GM12878 (cell line): Measurements from ENCODE around the gene RETREG3. TPM values are rescaled to one million over a fixed set of nuclear protein-coding genes. Genes with fewer than 3 reads are reported as not detected.

Source experiments
- ATAC-seq: fragments of 200-7000 bp; cut with Tn5 transposase; 3 replicates; pipeline ENCODE4 v1.9.1; 2020; ENCODE audit warnings: mild to moderate bottlenecking, moderate library complexity
- BruUV-seq: library from RNA; stranded (reverse); fragments of 400-500 nt; replicated peaks from 2 replicates; lab custom pipeline; 2021; lab: Mats Ljungman, UMichigan
- CTCF ChIA-PET: fragments of 300-600 bp; sonication (Branson Sonifier 250); formaldehyde crosslinking; extraction: SDS; loops from one replicate; lab custom pipeline; 2021; ENCODE audit warnings: inconsistent platforms; lab: Yijun Ruan, JAX
- POLR2A ChIA-PET: fragments of 350-600 bp; formaldehyde crosslinking; extraction: SDS; loops from one replicate; lab custom pipeline; 2021; ENCODE audit warnings: inconsistent platforms; lab: Charles Lee
- RAD21 ChIA-PET: fragments of 300-600 bp; sonication (Branson Sonifier 250); formaldehyde crosslinking; loops from one replicate; lab custom pipeline; 2023; ENCODE audit warnings: antibody characterized with exemption; ENCODE audit not compliant: unreplicated experiment; lab: Charles Lee
- SMC1A ChIA-PET: fragments of 300-600 bp; sonication (Branson Sonifier 250); formaldehyde crosslinking; loops from one replicate; lab custom pipeline; 2023; ENCODE audit not compliant: unreplicated experiment, uncharacterized antibody; lab: Charles Lee
- DNase-seq: peaks from one replicate; pipeline ENCODE4 v3.0.0-alpha.2; 2011; ENCODE audit warnings: low read depth, low spot score
- FAIRE-seq: peaks from 3 replicates; lab custom pipeline; 2011; peaks lifted over from hg19 to GRCh38; lab: Jason Lieb, UNC
- H2AFZ ChIP-seq: 2 replicates; pipeline ENCODE4 v1.6.0; 2011; ENCODE audit warnings: low read depth, low read length, control low read depth; ENCODE audit not compliant: control insufficient read depth
- H3K27ac ChIP-seq: 2 replicates; pipeline ENCODE4 v1.5.1; 2011; ENCODE audit warnings: control low read depth; ENCODE audit not compliant: control insufficient read depth, insufficient read depth
- H3K27me3 ChIP-seq, 2 experiments: replicated peaks in 1 of 2; 2 replicates each; pipeline versions ENCODE4 v1.6.0 to v1.6.1; 2011; ENCODE audit warnings: low read length in 1 of 2; ENCODE audit not compliant: control insufficient read depth in 2 of 2, insufficient read depth in 2 of 2
- H3K36me3 ChIP-seq, 2 experiments: 2 replicates each; pipeline ENCODE4 v1.5.1; 2011; ENCODE audit warnings: low read length in 1 of 2; ENCODE audit not compliant: control insufficient read depth in 2 of 2, insufficient read depth in 2 of 2
- H3K4me1 ChIP-seq: 2 replicates; pipeline ENCODE4 v1.6.1; 2011; ENCODE audit warnings: mild to moderate bottlenecking, low read length, moderate library complexity, mixed read lengths; ENCODE audit not compliant: control insufficient read depth, insufficient read depth
- H3K4me2 ChIP-seq: 2 replicates; pipeline ENCODE4 v1.6.0; 2011; ENCODE audit warnings: control low read depth; ENCODE audit not compliant: control insufficient read depth, insufficient read depth
- H3K4me3 ChIP-seq: fragments of 200-600 bp; sonication (generic); 2 replicates; pipeline ENCODE4 v1.5.1; 2016
- H3K79me2 ChIP-seq: 2 replicates; pipeline ENCODE4 v1.6.0; 2011; ENCODE audit warnings: low read length; ENCODE audit not compliant: control insufficient read depth, insufficient read depth
- H3K9ac ChIP-seq: 2 replicates; pipeline ENCODE4 v1.8.0; 2011; ENCODE audit warnings: low read length, control low read depth, mixed read lengths; ENCODE audit not compliant: control insufficient read depth, insufficient read depth
- H3K9me3 ChIP-seq: replicated peaks from 3 replicates; pipeline ENCODE4 v1.5.1; 2011; ENCODE audit warnings: mild to moderate bottlenecking, low read length; ENCODE audit not compliant: control insufficient read depth, insufficient read depth
- H4K20me1 ChIP-seq: 2 replicates; pipeline ENCODE4 v1.6.0; 2011; ENCODE audit not compliant: control insufficient read depth, insufficient read depth
- CBX5 ChIP-seq: sonication (generic); IDR thresholded peaks from 2 replicates; pipeline ENCODE4 v1.6.1; 2016; ENCODE audit warnings: low read depth, moderate library complexity, mild to moderate bottlenecking, inconsistent platforms
- EGR1 ChIP-seq, 2 experiments: IDR thresholded peaks; 1 replicate in 1 of 2; 2 replicates in 1 of 2; pipeline ENCODE4 v1.6.1; 2011 to 2012; ENCODE audit warnings: low read depth in 2 of 2, low read length in 2 of 2, borderline replicate concordance in 1 of 2, mild to moderate bottlenecking in 1 of 2, moderate library complexity in 1 of 2
- FOS ChIP-seq: IDR thresholded peaks from 3 replicates; pipeline ENCODE4 v1.6.1; 2011; ENCODE audit warnings: borderline replicate concordance; ENCODE audit not compliant: insufficient read length; ENCODE audit errors: extremely low read depth
- MTA2 ChIP-seq: fragments of 450-650 bp; IDR thresholded peaks from 2 replicates; pipeline ENCODE4 v1.6.1; 2016; ENCODE audit warnings: low read depth, mild to moderate bottlenecking, moderate library complexity
- NR2C1 ChIP-seq: fragments of 450-650 bp; IDR thresholded peaks from 2 replicates; pipeline ENCODE4 v1.6.1; 2017; ENCODE audit warnings: antibody characterized with exemption, mild to moderate bottlenecking, moderate library complexity
- RUNX3 ChIP-seq: IDR thresholded peaks from 2 replicates; pipeline ENCODE4 v1.6.1; 2012; ENCODE audit warnings: low read length, inconsistent platforms
- USF2 ChIP-seq: IDR thresholded peaks from 2 replicates; pipeline ENCODE4 v1.6.1; 2011; ENCODE audit warnings: low read depth, low read length, improper control_type of control experiment, borderline replicate concordance
- YY1 ChIP-seq: IDR thresholded peaks from 2 replicates; pipeline ENCODE4 v1.6.1; 2011; ENCODE audit warnings: low read depth, mild to moderate bottlenecking, low read length
- WGBS: methylation state at CpG from one replicate; pipeline ENCODE4 v1.1.6; 2016; ENCODE audit warnings: low lambda C conversion rate; ENCODE audit not compliant: insufficient replicate concordance, insufficient coverage; ENCODE audit errors: missing lambda C conversion rate; 5-methylcytosine and 5-hydroxymethylcytosine counted together
- in situ Hi-C: fragments of 300-500 bp; cut with MboI; formaldehyde crosslinking; loops from 9 replicates; pipeline ENCODE4 v1.14.3; 2018; ENCODE audit warnings: mixed read lengths
- intact Hi-C: fragments of 100-400 bp; cut with micrococcal nuclease; formaldehyde crosslinking; loops from one replicate; pipeline ENCODE4 v1.14.2; 2022; ENCODE audit not compliant: unreplicated experiment
- polyA plus RNA-seq, 11 experiments: library from polyadenylated mRNA; depleted of rRNA in 4 of 11; unstranded in 6 of 11; stranded (reverse) in 5 of 11; fragments of >200 nt; fragmentation: Nextera tagmentation in 4 of 11; fragmentation: Illumina TruSeq in 1 of 11; extraction: Ambion mirVana in 4 of 11; extraction: Trizol in 1 of 11; gene quantifications; 1 replicate in 1 of 11; 2 replicates in 10 of 11; pipeline versions ENCODE4 v1.2.1 to v1.2.3, GENCODE V29; 2011 to 2016; ENCODE audit warnings: inconsistent platforms in 2 of 11, missing spikeins in 2 of 11, low read depth in 1 of 11
- total RNA-seq, 4 experiments: library from RNA; depleted of rRNA in 3 of 4; stranded (reverse); fragments of >200 nt in 3 of 4; fragmentation: Illumina TruSeq in 1 of 4; extraction: Trizol in 1 of 4; gene quantifications; 2 replicates each; pipeline versions ENCODE4 v1.2.1 to v1.2.3, GENCODE V29; 2013 to 2021
- TF ChIP-seq, protein P1 (sequence below): fragments of 450-650 bp; IDR thresholded peaks from 2 replicates; pipeline ENCODE4 v1.6.1; 2017; ENCODE audit warnings: low read depth, mild to moderate bottlenecking, moderate library complexity
- TF ChIP-seq, protein P2 (sequence below), 3 experiments: IDR thresholded peaks in 2 of 3; conservative IDR thresholded peaks in 1 of 3; 2 replicates each; pipeline ENCODE4 v1.5.1; 2011; ENCODE audit warnings: low read depth in 3 of 3, low read length in 3 of 3, mild to moderate bottlenecking in 3 of 3, control low read depth in 2 of 3, moderate library complexity in 2 of 3, inconsistent platforms in 1 of 3, mixed read lengths in 1 of 3; ENCODE audit not compliant: control insufficient read depth in 2 of 3, insufficient read depth in 1 of 3; ENCODE audit errors: extremely low read depth in 1 of 3
- TF ChIP-seq, protein P3 (sequence below): IDR thresholded peaks from 2 replicates; pipeline ENCODE4 v1.6.1; 2012; ENCODE audit warnings: mild to moderate bottlenecking, low read depth, low read length
- TF ChIP-seq, protein P4 (sequence below): IDR thresholded peaks from 2 replicates; pipeline ENCODE4 v1.6.1; 2012; ENCODE audit warnings: low read depth, low read length, improper control_type of control experiment

RETREG3 gene
- total and polyA plus RNA-seq, 10 of the 15 experiments (the other 5 are each of a cell fraction or from before 2014, with no cell fraction given), result 7.0 to 50.6 (median 27.3) TPM

DNA sequence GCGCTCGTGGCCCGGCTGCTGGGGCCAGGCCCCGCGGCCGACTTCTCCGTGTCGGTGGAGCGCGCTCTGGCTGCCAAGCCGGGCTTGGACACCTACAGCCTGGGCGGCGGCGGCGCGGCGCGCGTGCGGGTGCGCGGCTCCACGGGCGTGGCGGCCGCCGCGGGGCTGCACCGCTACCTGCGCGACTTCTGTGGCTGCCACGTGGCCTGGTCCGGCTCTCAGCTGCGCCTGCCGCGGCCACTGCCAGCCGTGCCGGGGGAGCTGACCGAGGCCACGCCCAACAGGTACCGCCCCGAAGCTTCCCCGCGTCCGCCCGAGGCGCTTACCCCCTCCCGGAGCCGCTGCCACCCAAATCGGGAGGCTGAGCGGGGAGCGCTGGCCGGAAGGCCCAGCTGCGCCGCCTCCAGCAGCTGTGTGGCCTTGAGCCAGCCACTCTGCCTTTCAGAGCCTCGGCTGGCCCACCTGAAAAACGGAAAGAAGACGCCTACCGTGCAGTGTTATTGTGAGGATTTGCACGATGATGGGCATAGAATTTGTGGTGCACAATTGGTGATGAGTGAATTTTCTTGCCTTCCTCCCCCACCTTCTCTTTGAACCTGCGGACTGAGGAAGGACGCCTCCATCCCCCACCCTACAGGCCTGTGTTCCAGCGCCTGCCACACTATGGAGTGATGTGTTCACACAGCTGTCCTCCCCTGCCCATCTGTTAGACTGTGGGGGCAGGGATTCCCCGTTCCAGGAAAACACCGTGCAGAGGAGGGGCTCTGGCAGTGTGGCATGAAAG is 72.6 kb downstream of the RETREG3 start:
- RAD21 ChIA-PET, result interaction anchor here (0.9 to 3.4 kb wide), 7 partner anchors 9 to 227 kb away, joined by 3 to 17 read pairs (median 6); partner anchors contain the start of genes PLEKHH3 and PSMC3IP
- peak overlapping the region; percentile 98 for H3K4me2 ChIP-seq
- H3K9ac ChIP-seq, result peak overlapping the region; percentile 81
- intact Hi-C loops (loop anchor here (1.0 kb wide), 1 partner anchor 41 kb away; the partner anchor contains the start of gene PSMC3IP), in situ Hi-C loops (no loop called here)
- peaks cover 0 to 5% of the 10 kb centered on the region in 2 experiments; a peak in 2 of 4 replicates for H3K36me3 ChIP-seq
- no peaks in the 10 kb centered on the region for H3K27me3 ChIP-seq
- under 1% methylated on average over 37 of the region's 65 CpGs for WGBS
- peak; percentile 85 for ATAC-seq
- FAIRE-seq, result no peak
- CTCF ChIA-PET, result interaction anchor here (0.5 to 3.1 kb wide), 18 partner anchors 9 to 401 kb away, joined by 3 to 21 read pairs (median 4); partner anchors contain the start of genes HSD17B1 and STAT3
- no peaks in the 10 kb centered on the region for H4K20me1 ChIP-seq
- H3K27ac ChIP-seq, result peak overlapping the region; percentile 75
- no peaks in the 10 kb centered on the region for H3K9me3 ChIP-seq
- peak overlapping the region; percentile 34 for H2AFZ ChIP-seq
- H3K4me1 ChIP-seq, result peaks cover 19% of the 10 kb centered on the region
- POLR2A ChIA-PET, result interaction anchor here (0.5 to 2.1 kb wide), 12 partner anchors 12 to 343 kb away, joined by 3 to 13 read pairs (median 3); partner anchors contain the start of genes GHDC and PLEKHH3
- H3K4me3 ChIP-seq, result peak overlapping the region; percentile 77
- DNase-seq, result no peak
- BruUV-seq, result no TSS peak
- H3K79me2 ChIP-seq, result peaks cover 13% of the 10 kb centered on the region
- SMC1A ChIA-PET, result interaction anchor here (0.8 to 2.0 kb wide), 8 partner anchors 9 to 237 kb away, joined by 3 to 11 read pairs (median 4); partner anchors contain the start of genes MLX and VPS25
- TF ChIP-seq, protein P1, sequence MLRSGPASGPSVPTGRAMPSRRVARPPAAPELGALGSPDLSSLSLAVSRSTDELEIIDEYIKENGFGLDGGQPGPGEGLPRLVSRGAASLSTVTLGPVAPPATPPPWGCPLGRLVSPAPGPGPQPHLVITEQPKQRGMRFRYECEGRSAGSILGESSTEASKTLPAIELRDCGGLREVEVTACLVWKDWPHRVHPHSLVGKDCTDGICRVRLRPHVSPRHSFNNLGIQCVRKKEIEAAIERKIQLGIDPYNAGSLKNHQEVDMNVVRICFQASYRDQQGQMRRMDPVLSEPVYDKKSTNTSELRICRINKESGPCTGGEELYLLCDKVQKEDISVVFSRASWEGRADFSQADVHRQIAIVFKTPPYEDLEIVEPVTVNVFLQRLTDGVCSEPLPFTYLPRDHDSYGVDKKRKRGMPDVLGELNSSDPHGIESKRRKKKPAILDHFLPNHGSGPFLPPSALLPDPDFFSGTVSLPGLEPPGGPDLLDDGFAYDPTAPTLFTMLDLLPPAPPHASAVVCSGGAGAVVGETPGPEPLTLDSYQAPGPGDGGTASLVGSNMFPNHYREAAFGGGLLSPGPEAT, result peak; percentile 54; the same call in 1 of the 2 replicates
- no peak for TF ChIP-seq USF2
- no peak for TF ChIP-seq CBX5
- TF ChIP-seq YY1, result no peak
- TF ChIP-seq MTA2, result no peak
- peak; percentile 30; the same call in 1 of the 2 replicates for TF ChIP-seq RUNX3
- TF ChIP-seq, protein P2, sequence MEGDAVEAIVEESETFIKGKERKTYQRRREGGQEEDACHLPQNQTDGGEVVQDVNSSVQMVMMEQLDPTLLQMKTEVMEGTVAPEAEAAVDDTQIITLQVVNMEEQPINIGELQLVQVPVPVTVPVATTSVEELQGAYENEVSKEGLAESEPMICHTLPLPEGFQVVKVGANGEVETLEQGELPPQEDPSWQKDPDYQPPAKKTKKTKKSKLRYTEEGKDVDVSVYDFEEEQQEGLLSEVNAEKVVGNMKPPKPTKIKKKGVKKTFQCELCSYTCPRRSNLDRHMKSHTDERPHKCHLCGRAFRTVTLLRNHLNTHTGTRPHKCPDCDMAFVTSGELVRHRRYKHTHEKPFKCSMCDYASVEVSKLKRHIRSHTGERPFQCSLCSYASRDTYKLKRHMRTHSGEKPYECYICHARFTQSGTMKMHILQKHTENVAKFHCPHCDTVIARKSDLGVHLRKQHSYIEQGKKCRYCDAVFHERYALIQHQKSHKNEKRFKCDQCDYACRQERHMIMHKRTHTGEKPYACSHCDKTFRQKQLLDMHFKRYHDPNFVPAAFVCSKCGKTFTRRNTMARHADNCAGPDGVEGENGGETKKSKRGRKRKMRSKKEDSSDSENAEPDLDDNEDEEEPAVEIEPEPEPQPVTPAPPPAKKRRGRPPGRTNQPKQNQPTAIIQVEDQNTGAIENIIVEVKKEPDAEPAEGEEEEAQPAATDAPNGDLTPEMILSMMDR (IDR thresholded peaks at IDR 0.05 in 2 of 3, conservative IDR thresholded peaks at IDR 0.05 in 1 of 3; ENCODE audit: control insufficient read depth in 2 of 3, extremely low read depth in 1 of 3, insufficient read depth in 1 of 3, low read depth in 3 of 3, low read length in 3 of 3), result no peak
- TF ChIP-seq EGR1 (IDR thresholded peaks at IDR 0.05; ENCODE audit: borderline replicate concordance in 1 of 2, low read depth in 2 of 2, low read length in 2 of 2), result no peak
- TF ChIP-seq NR2C1, result no peak
- TF ChIP-seq, protein P3, sequence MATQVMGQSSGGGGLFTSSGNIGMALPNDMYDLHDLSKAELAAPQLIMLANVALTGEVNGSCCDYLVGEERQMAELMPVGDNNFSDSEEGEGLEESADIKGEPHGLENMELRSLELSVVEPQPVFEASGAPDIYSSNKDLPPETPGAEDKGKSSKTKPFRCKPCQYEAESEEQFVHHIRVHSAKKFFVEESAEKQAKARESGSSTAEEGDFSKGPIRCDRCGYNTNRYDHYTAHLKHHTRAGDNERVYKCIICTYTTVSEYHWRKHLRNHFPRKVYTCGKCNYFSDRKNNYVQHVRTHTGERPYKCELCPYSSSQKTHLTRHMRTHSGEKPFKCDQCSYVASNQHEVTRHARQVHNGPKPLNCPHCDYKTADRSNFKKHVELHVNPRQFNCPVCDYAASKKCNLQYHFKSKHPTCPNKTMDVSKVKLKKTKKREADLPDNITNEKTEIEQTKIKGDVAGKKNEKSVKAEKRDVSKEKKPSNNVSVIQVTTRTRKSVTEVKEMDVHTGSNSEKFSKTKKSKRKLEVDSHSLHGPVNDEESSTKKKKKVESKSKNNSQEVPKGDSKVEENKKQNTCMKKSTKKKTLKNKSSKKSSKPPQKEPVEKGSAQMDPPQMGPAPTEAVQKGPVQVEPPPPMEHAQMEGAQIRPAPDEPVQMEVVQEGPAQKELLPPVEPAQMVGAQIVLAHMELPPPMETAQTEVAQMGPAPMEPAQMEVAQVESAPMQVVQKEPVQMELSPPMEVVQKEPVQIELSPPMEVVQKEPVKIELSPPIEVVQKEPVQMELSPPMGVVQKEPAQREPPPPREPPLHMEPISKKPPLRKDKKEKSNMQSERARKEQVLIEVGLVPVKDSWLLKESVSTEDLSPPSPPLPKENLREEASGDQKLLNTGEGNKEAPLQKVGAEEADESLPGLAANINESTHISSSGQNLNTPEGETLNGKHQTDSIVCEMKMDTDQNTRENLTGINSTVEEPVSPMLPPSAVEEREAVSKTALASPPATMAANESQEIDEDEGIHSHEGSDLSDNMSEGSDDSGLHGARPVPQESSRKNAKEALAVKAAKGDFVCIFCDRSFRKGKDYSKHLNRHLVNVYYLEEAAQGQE, result no peak
- no peak for TF ChIP-seq FOS
- TF ChIP-seq, protein P4, sequence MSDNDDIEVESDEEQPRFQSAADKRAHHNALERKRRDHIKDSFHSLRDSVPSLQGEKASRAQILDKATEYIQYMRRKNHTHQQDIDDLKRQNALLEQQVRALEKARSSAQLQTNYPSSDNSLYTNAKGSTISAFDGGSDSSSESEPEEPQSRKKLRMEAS, result peak; percentile 11; the same call in 1 of the 2 replicates
